ENCODE results near the gene PIK3C2A.
A peak's percentile ranks its signal among the peaks of the same experiment; 100 is the strongest.
"Not testable (repeated sequence)": the region's sequence is repeated elsewhere in the genome, so short reads cannot be mapped to it uniquely, and the experiment has no call there.

The PIK3C2A gene

GRCh38 chr11:17244046-17244445 is 36.3 kb upstream of the PIK3C2A start:
- no peak overlapping the region for H3K4me3 ChIP-seq (ENCODE audit: low read depth, low read length)
- DNase-seq (ENCODE audit: low read depth) = no peak
- TF ChIP-seq CTCF (IDR thresholded peaks at IDR 0.05; ENCODE audit: low read depth, low read length, missing control alignments) = no peak

GRCh38 chr11:17242954-17243353 is 35.2 kb upstream of the PIK3C2A start:
- H3K4me3 ChIP-seq (ENCODE audit: low read depth, low read length); DNase-seq (ENCODE audit: low read depth): not testable (repeated sequence)

- no peak overlapping the region for H3K4me3 ChIP-seq (ENCODE audit: low read depth, low read length)
- TF ChIP-seq CTCF (IDR thresholded peaks at IDR 0.05; ENCODE audit: low read depth, low read length, missing control alignments) = no peak
- no peak for DNase-seq (ENCODE audit: low read depth)
Observed at GRCh38 chr11:17240780-17241179, 33.0 kb upstream of the PIK3C2A start.

GRCh38 chr11:17239927-17240326 is 32.1 kb upstream of the PIK3C2A start:
- not testable (repeated sequence) for DNase-seq (ENCODE audit: low read depth); H3K4me3 ChIP-seq (ENCODE audit: low read depth, low read length)

- no peak for DNase-seq (ENCODE audit: low read depth)
- TF ChIP-seq CTCF (IDR thresholded peaks at IDR 0.05; ENCODE audit: low read depth, low read length, missing control alignments) = no peak
- H3K4me3 ChIP-seq (ENCODE audit: low read depth, low read length) = no peak overlapping the region
Observed at GRCh38 chr11:17238377-17238776, 30.6 kb upstream of the PIK3C2A start.

GRCh38 chr11:17233101-17233500 is 25.3 kb upstream of the PIK3C2A start:
- DNase-seq (ENCODE audit: low read depth) = no peak
- no peak for TF ChIP-seq CTCF (IDR thresholded peaks at IDR 0.05; ENCODE audit: low read depth, low read length, missing control alignments)

GRCh38 chr11:17230867-17231851 is 23.4 kb upstream of the PIK3C2A start:
- no peak for TF ChIP-seq CTCF (IDR thresholded peaks at IDR 0.05; ENCODE audit: low read depth, low read length, missing control alignments)
- DNase-seq (ENCODE audit: low read depth) = peak; percentile 73
- no peak overlapping the region for H3K4me3 ChIP-seq (ENCODE audit: low read depth, low read length)

More at GRCh38 chr11:17233101-17233500, 25.3 kb upstream of the PIK3C2A start:
- no peak overlapping the region for H3K4me3 ChIP-seq (ENCODE audit: low read depth, low read length)
